MG63 (cell line): ENCODE results near the gene HIVEP2. TPM values are rescaled to one million over a fixed set of nuclear protein-coding genes. Genes with fewer than 3 reads are reported as not detected.

ENCODE experiments used
- DNase-seq: peaks from one replicate; pipeline ENCODE4 v3.0.0-alpha.2; 2020
- H3K27me3 ChIP-seq: fragments of 250-450 bp; sonication (Bioruptor Pico); 2 replicates; pipeline ENCODE4 v1.5.1; 2020; ENCODE audit warnings: mild to moderate bottlenecking, moderate library complexity
- H3K36me3 ChIP-seq: fragments of 250-450 bp; sonication (Bioruptor Pico); 2 replicates; pipeline ENCODE4 v1.5.1; 2020; ENCODE audit warnings: mild to moderate bottlenecking, moderate library complexity
- H3K4me3 ChIP-seq: fragments of 250-450 bp; sonication (Bioruptor Pico); 2 replicates; pipeline ENCODE4 v1.5.1; 2020; ENCODE audit warnings: mild to moderate bottlenecking, moderate library complexity
- H3K9me3 ChIP-seq: fragments of 250-450 bp; sonication (Bioruptor Pico); 2 replicates; pipeline ENCODE4 v1.5.1; 2020; ENCODE audit warnings: mild to moderate bottlenecking, moderate library complexity
- total RNA-seq: library from RNA; depleted of rRNA; stranded (reverse); fragments of >200 nt; shearing (Covaris generic); gene quantifications from 2 replicates; pipeline ENCODE4 v1.2.3, GENCODE V29; 2014; ENCODE audit warnings: low replicate concordance

The HIVEP2 gene
- total RNA-seq, 1 experiment from 2014 or later: 2.4 TPM

GRCh38 chr6:142830807-142831206, 114.2 kb downstream of the HIVEP2 start:
- H3K9me3 ChIP-seq: no peaks in the 10 kb centered on the region
- 0 out of 2 replicates have a peak, but pooled peaks cover 2% of the 10 kb centered on the region for H3K36me3 ChIP-seq
- H3K4me3 ChIP-seq: no peak overlapping the region
- DNase-seq: no peak
- H3K27me3 ChIP-seq: no peaks in the 10 kb centered on the region

DNA sequence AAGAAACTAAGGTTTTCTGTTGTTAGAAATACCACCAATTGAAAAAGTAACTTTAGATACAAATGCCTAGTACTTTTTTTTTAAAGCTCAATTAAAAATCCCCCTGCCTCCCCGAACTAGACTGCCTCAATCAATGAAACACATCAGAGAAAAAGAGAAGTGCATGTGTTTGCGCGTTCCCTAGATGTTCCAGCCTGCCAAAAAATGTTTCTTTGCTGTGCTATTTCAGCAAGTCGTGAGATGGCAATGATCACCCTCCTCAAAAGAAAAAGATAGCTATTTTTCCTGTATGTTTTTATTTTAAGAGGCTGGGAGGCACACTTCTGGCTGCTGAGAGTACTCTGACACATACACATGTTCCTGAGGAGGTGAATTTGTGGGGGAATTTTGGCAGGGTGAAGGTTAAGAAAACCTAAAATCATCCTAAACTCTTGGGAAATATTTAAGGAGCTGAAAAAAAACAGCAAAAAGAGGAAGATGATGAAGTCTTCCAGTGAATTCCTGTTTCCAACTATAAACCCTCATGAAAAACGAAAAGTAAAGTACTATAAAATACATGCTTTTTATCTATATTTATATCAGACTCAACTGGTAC, 114.8 kb downstream of the HIVEP2 start:
- no peak for DNase-seq
- no peaks in the 10 kb centered on the region for H3K27me3 ChIP-seq
- H3K9me3 ChIP-seq: no peaks in the 10 kb centered on the region
- H3K4me3 ChIP-seq: no peak overlapping the region
- H3K36me3 ChIP-seq: no peaks in the 10 kb centered on the region

DNA sequence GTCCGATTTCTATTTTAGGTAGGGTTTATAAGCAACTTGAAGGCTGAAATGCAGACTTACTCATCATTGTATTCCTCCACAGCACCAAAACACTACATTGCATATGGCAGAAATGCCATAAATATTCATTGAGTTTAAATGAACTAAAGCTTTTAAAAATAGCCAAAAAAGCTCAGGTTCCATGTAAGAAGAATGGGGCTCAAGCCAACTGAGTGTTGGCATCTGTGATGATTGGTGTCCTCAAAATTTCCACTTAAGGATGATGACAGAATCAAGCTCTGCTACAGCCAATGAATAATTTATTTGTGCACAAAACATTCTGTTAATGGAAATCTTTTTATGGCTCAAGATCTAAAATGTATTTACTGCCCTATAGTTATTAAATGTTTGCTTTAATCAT, 115.4 kb downstream of the HIVEP2 start:
- Histone ChIP-seq H3K36me3 (no peaks in the 10 kb centered on the region; the same call in 1 of the 2 replicates), H3K9me3 (no peaks in the 10 kb centered on the region), H3K27me3 (no peaks in the 10 kb centered on the region), H3K4me3 (no peak overlapping the region)
- no peak for DNase-seq

- Histone ChIP-seq H3K36me3 (no peaks in the 10 kb centered on the region; the same call in 1 of the 2 replicates), H3K27me3 (no peaks in the 10 kb centered on the region), H3K4me3 (no peak overlapping the region), H3K9me3 (no peaks in the 10 kb centered on the region)
- DNase-seq: no peak
These were observed 117.0 kb downstream of the HIVEP2 start for GRCh38 chr6:142827991-142828390.

DNA sequence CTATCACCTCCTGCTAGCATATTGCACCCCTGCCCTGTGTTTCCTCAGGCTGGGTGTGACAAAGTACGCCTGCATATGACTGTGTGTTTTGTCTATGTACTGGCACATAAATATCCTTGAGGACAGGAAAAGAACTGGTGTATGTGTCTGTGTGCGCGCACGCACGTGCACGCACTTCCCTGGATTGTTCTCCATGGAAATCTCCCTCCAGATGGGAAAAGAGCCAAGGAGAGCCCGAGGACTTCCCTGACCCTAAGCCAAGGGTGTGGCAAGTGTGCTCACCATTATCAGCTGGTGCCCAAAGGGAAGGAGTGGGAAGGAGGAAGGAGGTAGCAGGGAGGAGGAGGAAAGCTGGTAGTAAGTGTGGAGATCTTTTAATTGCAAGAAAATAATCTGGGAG, 117.6 kb downstream of the HIVEP2 start:
- no peak for DNase-seq
- no peaks in the 10 kb centered on the region; the same call in 1 of the 2 replicates for H3K36me3 ChIP-seq
- no peaks in the 10 kb centered on the region for H3K27me3 ChIP-seq
- H3K4me3 ChIP-seq: no peak overlapping the region
- no peaks in the 10 kb centered on the region for H3K9me3 ChIP-seq

DNA sequence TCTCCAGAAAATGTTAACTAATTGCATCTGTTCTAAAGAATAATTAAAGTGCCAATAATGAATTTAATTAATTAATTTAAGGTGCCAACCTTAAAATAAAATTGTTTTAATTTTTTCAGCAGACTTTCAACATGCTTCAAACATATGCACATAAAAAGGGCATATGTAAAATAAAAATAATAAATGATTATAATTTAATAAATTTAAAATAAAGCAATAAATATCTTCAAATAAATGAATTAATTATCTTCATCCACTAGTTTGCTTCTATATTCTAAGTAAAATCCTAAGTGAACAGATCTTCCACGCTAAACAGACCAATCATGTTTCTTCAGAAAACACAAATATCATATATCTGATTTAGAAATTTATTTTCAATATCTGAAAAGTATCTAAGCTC, 119.2 kb downstream of the HIVEP2 start:
- H3K4me3 ChIP-seq: no peak overlapping the region
- DNase-seq: no peak
- no peaks in the 10 kb centered on the region for H3K27me3 ChIP-seq
- H3K36me3 ChIP-seq: no peaks in the 10 kb centered on the region; the same call in 1 of the 2 replicates
- no peaks in the 10 kb centered on the region for H3K9me3 ChIP-seq

DNA sequence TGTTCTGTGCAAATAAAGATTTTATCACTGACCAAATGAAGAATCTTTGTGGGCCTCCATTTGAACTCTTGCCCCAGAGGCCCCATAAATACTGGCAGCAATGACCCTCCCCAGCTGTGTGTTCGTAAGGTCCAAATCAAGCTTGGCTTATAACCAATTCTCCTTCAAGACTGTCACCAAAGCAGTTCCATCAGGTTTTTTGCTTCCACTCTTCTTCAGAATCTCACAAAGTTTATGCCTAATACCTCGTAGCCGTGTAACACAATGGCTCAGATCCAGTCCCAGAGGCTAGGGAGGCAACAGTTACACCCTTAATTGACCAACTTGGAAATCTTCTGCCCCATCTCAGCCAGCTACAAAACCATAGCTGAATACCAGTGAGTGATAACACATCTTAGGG, 120.5 kb downstream of the HIVEP2 start:
- Histone ChIP-seq H3K4me3 (no peak overlapping the region), H3K36me3 (no peaks in the 10 kb centered on the region; the same call in 1 of the 2 replicates), H3K27me3 (no peaks in the 10 kb centered on the region), H3K9me3 (no peaks in the 10 kb centered on the region)
- no peak for DNase-seq

GRCh38 chr6:142823256-142823902, 121.6 kb downstream of the HIVEP2 start:
- Histone ChIP-seq H3K9me3 (no peaks in the 10 kb centered on the region), H3K36me3 (no peaks in the 10 kb centered on the region; the same call in 1 of the 2 replicates), H3K27me3 (no peaks in the 10 kb centered on the region), H3K4me3 (no peak overlapping the region)
- no peak for DNase-seq

DNA sequence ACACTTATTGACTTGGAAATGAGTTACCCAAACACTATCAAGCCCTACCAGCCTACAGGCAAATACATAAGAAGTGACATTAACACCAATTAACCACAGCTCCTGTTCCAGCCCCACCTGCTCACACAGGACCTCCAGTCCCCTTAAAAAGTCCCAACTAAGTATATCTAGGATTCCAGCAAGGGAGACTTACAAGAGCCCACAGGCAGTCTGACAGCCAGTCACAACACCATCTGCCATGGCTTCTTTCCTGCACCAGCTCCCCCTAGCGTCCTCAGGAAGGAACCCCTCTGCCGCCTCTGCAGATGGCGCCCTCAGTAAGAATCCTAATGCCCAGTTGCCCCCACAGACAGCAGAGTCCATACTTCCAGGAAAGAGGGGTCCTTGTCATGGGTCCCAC, 122.1 kb downstream of the HIVEP2 start:
- no peaks in the 10 kb centered on the region for H3K9me3 ChIP-seq
- no peak overlapping the region for H3K4me3 ChIP-seq
- no peaks in the 10 kb centered on the region; the same call in 1 of the 2 replicates for H3K36me3 ChIP-seq
- no peak for DNase-seq
- H3K27me3 ChIP-seq: no peaks in the 10 kb centered on the region

GRCh38 chr6:142822383-142822782, 122.6 kb downstream of the HIVEP2 start:
- H3K36me3 ChIP-seq: no peaks in the 10 kb centered on the region; the same call in 1 of the 2 replicates
- no peaks in the 10 kb centered on the region for H3K9me3 ChIP-seq
- no peak overlapping the region for H3K4me3 ChIP-seq
- no peak for DNase-seq
- H3K27me3 ChIP-seq: no peaks in the 10 kb centered on the region

- H3K4me3 ChIP-seq: no peak overlapping the region
- no peaks in the 10 kb centered on the region for H3K27me3 ChIP-seq
- H3K9me3 ChIP-seq: no peaks in the 10 kb centered on the region
- DNase-seq: peak; percentile 86
- H3K36me3 ChIP-seq: no peaks in the 10 kb centered on the region; the same call in 1 of the 2 replicates
These were observed 123.1 kb downstream of the HIVEP2 start for GRCh38 chr6:142821860-142822259.

- Histone ChIP-seq H3K36me3 (no peaks in the 10 kb centered on the region; the same call in 1 of the 2 replicates), H3K27me3 (no peaks in the 10 kb centered on the region), H3K4me3 (no peak overlapping the region), H3K9me3 (no peaks in the 10 kb centered on the region)
- no peak for DNase-seq
These were observed 123.7 kb downstream of the HIVEP2 start for GRCh38 chr6:142821164-142821716.

DNA sequence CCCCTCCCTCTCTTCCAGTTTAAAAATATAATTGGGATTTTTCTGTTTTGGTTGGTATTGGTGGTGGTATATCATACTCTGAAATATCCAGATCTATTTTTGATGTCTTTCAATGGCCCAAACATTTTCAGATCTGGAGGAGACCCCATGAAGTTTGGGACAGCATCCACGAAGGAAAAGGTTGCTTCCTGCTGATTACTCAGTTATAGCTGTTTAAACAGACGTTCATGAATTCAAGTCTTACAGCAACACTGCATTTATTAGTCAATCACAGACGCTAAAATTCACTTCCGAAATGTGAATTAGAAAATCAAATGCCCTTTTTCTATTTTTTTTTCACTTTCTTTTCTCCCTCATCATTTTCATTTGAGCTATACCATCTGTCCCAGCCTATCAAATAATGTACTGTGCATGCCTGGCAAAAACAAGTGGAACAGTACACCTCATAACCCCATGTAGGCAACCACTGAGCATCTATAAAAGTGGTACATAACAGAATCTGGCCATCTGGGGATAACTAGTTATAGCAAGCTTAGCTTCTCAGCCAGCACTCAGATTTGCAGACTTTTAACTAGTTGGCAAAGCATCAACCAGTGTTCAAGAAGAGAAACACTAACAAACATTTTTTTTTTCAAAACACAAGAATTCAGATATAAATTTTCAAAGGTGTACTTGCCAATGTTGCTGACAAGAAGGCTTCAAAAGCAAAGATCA, 124.5 kb downstream of the HIVEP2 start:
- Histone ChIP-seq H3K4me3 (no peak overlapping the region), H3K27me3 (no peaks in the 10 kb centered on the region), H3K9me3 (no peaks in the 10 kb centered on the region), H3K36me3 (no peaks in the 10 kb centered on the region; the same call in 1 of the 2 replicates)
- DNase-seq: no peak

- Histone ChIP-seq H3K27me3 (no peaks in the 10 kb centered on the region), H3K36me3 (no peaks in the 10 kb centered on the region; the same call in 1 of the 2 replicates), H3K9me3 (no peaks in the 10 kb centered on the region), H3K4me3 (no peak overlapping the region)
- no peak for DNase-seq
These were observed 125.2 kb downstream of the HIVEP2 start for GRCh38 chr6:142819603-142820337.

GRCh38 chr6:142816486-142816885, 128.5 kb downstream of the HIVEP2 start:
- Histone ChIP-seq H3K36me3 (no peaks in the 10 kb centered on the region), H3K9me3 (no peaks in the 10 kb centered on the region), H3K4me3 (no peak overlapping the region), H3K27me3 (no peaks in the 10 kb centered on the region)
- DNase-seq: no peak

GRCh38 chr6:142816031-142816430, 128.9 kb downstream of the HIVEP2 start:
- no peak for DNase-seq
- Histone ChIP-seq H3K27me3 (no peaks in the 10 kb centered on the region), H3K36me3 (no peaks in the 10 kb centered on the region), H3K9me3 (no peaks in the 10 kb centered on the region), H3K4me3 (no peak overlapping the region)

GRCh38 chr6:142811923-142812322, 133.1 kb downstream of the HIVEP2 start:
- Histone ChIP-seq H3K4me3 (no peak overlapping the region), H3K27me3 (no peaks in the 10 kb centered on the region), H3K36me3 (no peaks in the 10 kb centered on the region), H3K9me3 (no peaks in the 10 kb centered on the region)
- no peak for DNase-seq
